ENCODE measurements around the gene CCDC167. TPM values are rescaled to one million over a fixed set of nuclear protein-coding genes. Genes with fewer than 3 reads are reported as not detected.

Gene CCDC167
- total RNA-seq, 1 experiment from 2014 or later = 31.9 TPM

GRCh38 chr6:37522836-37523235, 23.1 kb upstream of the CCDC167 start:
- H2BK120ac ChIP-seq (ENCODE audit: low read depth, low read length, poor library complexity, severe bottlenecking) = no peak overlapping the region
- H3K27me3 Mint-ChIP-seq (ENCODE audit: low read depth) = peaks cover 26% of the 10 kb centered on the region
- TF ChIP-seq CTCF (conservative IDR thresholded peaks at IDR 0.05) = no peak

More at GRCh38 chr6:37522836-37523235, 23.1 kb upstream of the CCDC167 start:
- Histone ChIP-seq H4K8ac (replicated peaks; ENCODE audit: insufficient read length, low read depth, low read length) (no peak overlapping the region), H2BK20ac (ENCODE audit: low read depth, low read length, poor library complexity, severe bottlenecking) (no peak overlapping the region), H3K79me2 (ENCODE audit: insufficient read depth, low read length) (no peaks in the 10 kb centered on the region), H3T11ph (ENCODE audit: low read length) (no peak overlapping the region), H3K4me1 (ENCODE audit: insufficient read depth, low read length) (no peaks in the 10 kb centered on the region), H4K20me1 (ENCODE audit: control insufficient read depth, insufficient read depth, insufficient read length) (no peaks in the 10 kb centered on the region), H3K9me3 (ENCODE audit: control insufficient read depth, low read depth, low read length) (no peaks in the 10 kb centered on the region), H3K18ac (ENCODE audit: insufficient read length, low read depth, low read length) (no peak overlapping the region), H3K4me2 (ENCODE audit: insufficient read depth, insufficient read length, low read length) (no peak overlapping the region), H3K23me2 (ENCODE audit: insufficient read length, low read depth, low read length, poor library complexity, severe bottlenecking) (no peaks in the 10 kb centered on the region), H3K56ac (ENCODE audit: insufficient read length, low read depth, low read length) (no peak overlapping the region), H3K27ac (ENCODE audit: insufficient read length, low read depth, low read length) (no peak overlapping the region), H4K5ac (ENCODE audit: insufficient read length, low read depth, low read length) (no peak overlapping the region), H3K14ac (ENCODE audit: insufficient read depth, low read length) (no peak overlapping the region), H3K4ac (ENCODE audit: low read depth, low read length) (no peak overlapping the region), H2BK12ac (ENCODE audit: insufficient read length, low read depth, low read length) (no peak overlapping the region), H2BK15ac (ENCODE audit: low read depth, low read length) (no peak overlapping the region), H3K23ac (ENCODE audit: insufficient read length, low read depth, low read length) (no peak overlapping the region), H2BK5ac (ENCODE audit: insufficient read length, low read length) (no peak overlapping the region), H2AFZ (ENCODE audit: low read length) (no peak overlapping the region), H4K91ac (ENCODE audit: insufficient read length, low read depth, low read length) (no peak overlapping the region), H2AK5ac (ENCODE audit: insufficient read length, low read length) (no peak overlapping the region), H3K27me3 (ENCODE audit: insufficient read depth, low read length) (no peaks in the 10 kb centered on the region), H3K9ac (ENCODE audit: extremely low read depth, insufficient read length, low read length) (no peak overlapping the region), H3K79me1 (ENCODE audit: insufficient read depth, low read depth, low read length, poor library complexity, severe bottlenecking) (no peaks in the 10 kb centered on the region)
- Mint-ChIP-seq H3K9me3 (no peaks in the 10 kb centered on the region; a peak in 2 of 5 replicates), H3K27ac (no peak overlapping the region), H3K4me3 (no peak overlapping the region), H3K36me3 (ENCODE audit: insufficient read depth in 1 of 3, low read depth in 3 of 3) (no peaks in the 10 kb centered on the region), H3K4me1 (peaks cover 10 to 16% of the 10 kb centered on the region in 2 experiments)
- DNase-seq = no peak
- WGBS (ENCODE audit: extremely low coverage, insufficient read length, low lambda C conversion rate) = no CpG with 5 or more reads among the region's 3 CpGs
